ENCODE results near the gene FAM47A.
A peak's percentile ranks its signal among the peaks of the same experiment; 100 is the strongest.

The FAM47A gene

GRCh38 chrX:34140816-34141215 is 8.7 kb upstream of the FAM47A start:
- Histone ChIP-seq H3K18ac (ENCODE audit: low read length) (no peak overlapping the region), H4K8ac (ENCODE audit: low read depth, low read length) (no peak overlapping the region), H3K79me1 (ENCODE audit: low read length) (no peaks in the 10 kb centered on the region), H2BK5ac (ENCODE audit: low read depth, low read length, poor library complexity) (no peak overlapping the region), H3K27ac (ENCODE audit: low read depth, low read length) (no peak overlapping the region), H3K36me3 (ENCODE audit: control insufficient read depth in 1 of 2, insufficient read depth in 2 of 2, low read length in 2 of 2) (no peaks in the 10 kb centered on the region), H2BK12ac (ENCODE audit: low read length) (no peak overlapping the region), H3K9ac (ENCODE audit: low read length) (no peak overlapping the region), H2AK5ac (ENCODE audit: low read length) (no peak overlapping the region), H2BK120ac (ENCODE audit: insufficient read depth, low read length, poor library complexity) (no peak overlapping the region), H3K79me2 (ENCODE audit: control insufficient read depth, insufficient read depth, low read length, poor library complexity) (no peaks in the 10 kb centered on the region), H3K4ac (ENCODE audit: low read depth, low read length) (no peak overlapping the region), H3K27me3 (ENCODE audit: insufficient read depth, low read length) (no peaks in the 10 kb centered on the region), H3K9me3 (ENCODE audit: insufficient read depth, low read depth, low read length) (no peaks in the 10 kb centered on the region), H3K4me1 (ENCODE audit: control insufficient read depth in 1 of 2, insufficient read depth in 2 of 2, low read length in 2 of 2) (no peaks in the 10 kb centered on the region), H3K23ac (ENCODE audit: low read length) (no peak overlapping the region), H4K91ac (ENCODE audit: low read depth, low read length) (no peak overlapping the region), H3K4me2 (ENCODE audit: low read length) (no peak overlapping the region), H4K12ac (ENCODE audit: low read depth, low read length) (no peak overlapping the region), H3K4me3 (ENCODE audit: low read depth, low read length) (no peak overlapping the region), H2AFZ (ENCODE audit: insufficient read depth, low read length, poor library complexity) (no peak overlapping the region), H3K14ac (ENCODE audit: low read length) (no peak overlapping the region)
- WGBS (ENCODE audit: extremely low coverage, insufficient coverage, insufficient read length) = no CpG with 5 or more reads among the region's 1 CpG
- peak; percentile 34 to 75 for DNase-seq

- no peaks in the 10 kb centered on the region for H3K4me1 ChIP-seq (ENCODE audit: control insufficient read depth in 1 of 2, insufficient read depth in 2 of 2, low read length in 2 of 2)
- no peak overlapping the region for H3K4me2 ChIP-seq (ENCODE audit: low read length)
- no peak overlapping the region for H2BK120ac ChIP-seq (ENCODE audit: insufficient read depth, low read length, poor library complexity)
- no peak overlapping the region for H2AK5ac ChIP-seq (ENCODE audit: low read length)
- H3K27me3 ChIP-seq (ENCODE audit: insufficient read depth, low read length) = no peaks in the 10 kb centered on the region
- no peak overlapping the region for H2BK12ac ChIP-seq (ENCODE audit: low read length)
- H3K18ac ChIP-seq (ENCODE audit: low read length) = no peak overlapping the region
- no peaks in the 10 kb centered on the region for H3K79me2 ChIP-seq (ENCODE audit: control insufficient read depth, insufficient read depth, low read length, poor library complexity)
- no peak overlapping the region for H3K9ac ChIP-seq (ENCODE audit: low read length)
- DNase-seq = no peak
- H3K27ac ChIP-seq (ENCODE audit: low read depth, low read length) = no peak overlapping the region
- H3K23ac ChIP-seq (ENCODE audit: low read length) = no peak overlapping the region
- no peak overlapping the region for H3K4me3 ChIP-seq (ENCODE audit: low read depth, low read length)
- no peak overlapping the region for H4K91ac ChIP-seq (ENCODE audit: low read depth, low read length)
- WGBS (ENCODE audit: extremely low coverage, insufficient coverage, insufficient read length) = no CpG with 5 or more reads among the region's 41 CpGs
- no peaks in the 10 kb centered on the region for H3K9me3 ChIP-seq (ENCODE audit: insufficient read depth, low read depth, low read length)
- no peak overlapping the region for H4K12ac ChIP-seq (ENCODE audit: low read depth, low read length)
- no peak overlapping the region for H3K4ac ChIP-seq (ENCODE audit: low read depth, low read length)
- no peak overlapping the region for H2BK5ac ChIP-seq (ENCODE audit: low read depth, low read length, poor library complexity)
- no peaks in the 10 kb centered on the region for H3K79me1 ChIP-seq (ENCODE audit: low read length)
- no peak overlapping the region for H2AFZ ChIP-seq (ENCODE audit: insufficient read depth, low read length, poor library complexity)
- H4K8ac ChIP-seq (ENCODE audit: low read depth, low read length) = no peak overlapping the region
- no peaks in the 10 kb centered on the region for H3K36me3 ChIP-seq (ENCODE audit: control insufficient read depth in 1 of 2, insufficient read depth in 2 of 2, low read length in 2 of 2)
- H3K14ac ChIP-seq (ENCODE audit: low read length) = no peak overlapping the region
Measured at GRCh38 chrX:34130980-34131744, 952 bp downstream of the FAM47A start.

- H2BK120ac ChIP-seq (ENCODE audit: insufficient read depth, low read length, poor library complexity) = no peak overlapping the region
- H3K23ac ChIP-seq (ENCODE audit: low read length) = no peak overlapping the region
- no peak overlapping the region for H3K18ac ChIP-seq (ENCODE audit: low read length)
- H3K79me2 ChIP-seq (ENCODE audit: control insufficient read depth, insufficient read depth, low read length, poor library complexity) = no peaks in the 10 kb centered on the region
- H3K79me1 ChIP-seq (ENCODE audit: low read length) = no peaks in the 10 kb centered on the region
- no peak overlapping the region for H2AFZ ChIP-seq (ENCODE audit: insufficient read depth, low read length, poor library complexity)
- no CpG with 5 or more reads among the region's 29 CpGs for WGBS (ENCODE audit: extremely low coverage, insufficient coverage, insufficient read length)
- no peak overlapping the region for H4K8ac ChIP-seq (ENCODE audit: low read depth, low read length)
- no peak overlapping the region for H3K4ac ChIP-seq (ENCODE audit: low read depth, low read length)
- H3K36me3 ChIP-seq (ENCODE audit: control insufficient read depth in 1 of 2, insufficient read depth in 2 of 2, low read length in 2 of 2) = no peaks in the 10 kb centered on the region
- no peak overlapping the region for H2BK12ac ChIP-seq (ENCODE audit: low read length)
- no peak overlapping the region for H4K91ac ChIP-seq (ENCODE audit: low read depth, low read length)
- H4K12ac ChIP-seq (ENCODE audit: low read depth, low read length) = no peak overlapping the region
- no peak overlapping the region for H2AK5ac ChIP-seq (ENCODE audit: low read length)
- H3K14ac ChIP-seq (ENCODE audit: low read length) = no peak overlapping the region
- no peak overlapping the region for H3K4me3 ChIP-seq (ENCODE audit: low read depth, low read length)
- H3K9me3 ChIP-seq (ENCODE audit: insufficient read depth, low read depth, low read length) = peaks cover 2% of the 10 kb centered on the region
- H3K27me3 ChIP-seq (ENCODE audit: insufficient read depth, low read length) = no peaks in the 10 kb centered on the region
- no peak for DNase-seq
- no peak overlapping the region for H3K4me2 ChIP-seq (ENCODE audit: low read length)
- H3K4me1 ChIP-seq (ENCODE audit: control insufficient read depth in 1 of 2, insufficient read depth in 2 of 2, low read length in 2 of 2) = no peaks in the 10 kb centered on the region
- no peak overlapping the region for H3K9ac ChIP-seq (ENCODE audit: low read length)
- H2BK5ac ChIP-seq (ENCODE audit: low read depth, low read length, poor library complexity) = no peak overlapping the region
- no peak overlapping the region for H3K27ac ChIP-seq (ENCODE audit: low read depth, low read length)
Measured at GRCh38 chrX:34130501-34130900, 1.6 kb downstream of the FAM47A start.

- H3K79me1 ChIP-seq (ENCODE audit: low read length) = no peaks in the 10 kb centered on the region
- H3K4me3 ChIP-seq (ENCODE audit: low read depth, low read length) = no peak overlapping the region
- no peak overlapping the region for H4K12ac ChIP-seq (ENCODE audit: low read depth, low read length)
- no peak overlapping the region for H3K18ac ChIP-seq (ENCODE audit: low read length)
- no peak overlapping the region for H3K4ac ChIP-seq (ENCODE audit: low read depth, low read length)
- H3K23ac ChIP-seq (ENCODE audit: low read length) = no peak overlapping the region
- no peak for DNase-seq
- no peaks in the 10 kb centered on the region for H3K27me3 ChIP-seq (ENCODE audit: insufficient read depth, low read length)
- H3K4me1 ChIP-seq (ENCODE audit: control insufficient read depth in 1 of 2, insufficient read depth in 2 of 2, low read length in 2 of 2) = no peaks in the 10 kb centered on the region
- H3K9me3 ChIP-seq (ENCODE audit: insufficient read depth, low read depth, low read length) = peaks cover 2% of the 10 kb centered on the region
- no CpG with 5 or more reads among the region's 5 CpGs for WGBS (ENCODE audit: extremely low coverage, insufficient coverage, insufficient read length)
- no peak overlapping the region for H2BK120ac ChIP-seq (ENCODE audit: insufficient read depth, low read length, poor library complexity)
- H3K9ac ChIP-seq (ENCODE audit: low read length) = no peak overlapping the region
- no peak overlapping the region for H2AK5ac ChIP-seq (ENCODE audit: low read length)
- H3K27ac ChIP-seq (ENCODE audit: low read depth, low read length) = no peak overlapping the region
- H3K14ac ChIP-seq (ENCODE audit: low read length) = no peak overlapping the region
- no peak overlapping the region for H2AFZ ChIP-seq (ENCODE audit: insufficient read depth, low read length, poor library complexity)
- H4K8ac ChIP-seq (ENCODE audit: low read depth, low read length) = no peak overlapping the region
- H3K79me2 ChIP-seq (ENCODE audit: control insufficient read depth, insufficient read depth, low read length, poor library complexity) = no peaks in the 10 kb centered on the region
- no peak overlapping the region for H4K91ac ChIP-seq (ENCODE audit: low read depth, low read length)
- no peaks in the 10 kb centered on the region for H3K36me3 ChIP-seq (ENCODE audit: control insufficient read depth in 1 of 2, insufficient read depth in 2 of 2, low read length in 2 of 2)
- no peak overlapping the region for H2BK5ac ChIP-seq (ENCODE audit: low read depth, low read length, poor library complexity)
- H3K4me2 ChIP-seq (ENCODE audit: low read length) = no peak overlapping the region
- H2BK12ac ChIP-seq (ENCODE audit: low read length) = no peak overlapping the region
Measured at GRCh38 chrX:34126011-34126410, 6.1 kb downstream of the FAM47A start.
